ENCODE results near the gene DIP2B.

DIP2B gene

DNA sequence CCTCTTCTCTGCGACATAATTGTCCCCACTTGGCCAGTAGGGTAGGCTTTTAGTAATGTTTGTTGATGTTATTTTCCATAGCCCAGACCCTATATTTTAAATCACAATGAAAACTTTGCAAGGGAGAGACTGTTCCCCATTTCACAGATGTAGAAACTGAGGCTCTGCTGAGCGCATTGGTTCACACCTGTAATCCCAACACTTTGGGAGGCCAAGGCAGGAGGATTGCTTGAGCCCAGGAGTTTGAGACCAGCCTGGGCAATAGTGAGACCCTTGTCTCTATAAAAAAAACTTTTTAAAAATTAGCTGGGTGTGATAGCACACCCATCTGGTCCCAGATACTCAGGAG is 114.8 kb downstream of the DIP2B start:
- TF ChIP-seq, protein P1, sequence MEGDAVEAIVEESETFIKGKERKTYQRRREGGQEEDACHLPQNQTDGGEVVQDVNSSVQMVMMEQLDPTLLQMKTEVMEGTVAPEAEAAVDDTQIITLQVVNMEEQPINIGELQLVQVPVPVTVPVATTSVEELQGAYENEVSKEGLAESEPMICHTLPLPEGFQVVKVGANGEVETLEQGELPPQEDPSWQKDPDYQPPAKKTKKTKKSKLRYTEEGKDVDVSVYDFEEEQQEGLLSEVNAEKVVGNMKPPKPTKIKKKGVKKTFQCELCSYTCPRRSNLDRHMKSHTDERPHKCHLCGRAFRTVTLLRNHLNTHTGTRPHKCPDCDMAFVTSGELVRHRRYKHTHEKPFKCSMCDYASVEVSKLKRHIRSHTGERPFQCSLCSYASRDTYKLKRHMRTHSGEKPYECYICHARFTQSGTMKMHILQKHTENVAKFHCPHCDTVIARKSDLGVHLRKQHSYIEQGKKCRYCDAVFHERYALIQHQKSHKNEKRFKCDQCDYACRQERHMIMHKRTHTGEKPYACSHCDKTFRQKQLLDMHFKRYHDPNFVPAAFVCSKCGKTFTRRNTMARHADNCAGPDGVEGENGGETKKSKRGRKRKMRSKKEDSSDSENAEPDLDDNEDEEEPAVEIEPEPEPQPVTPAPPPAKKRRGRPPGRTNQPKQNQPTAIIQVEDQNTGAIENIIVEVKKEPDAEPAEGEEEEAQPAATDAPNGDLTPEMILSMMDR (conservative IDR thresholded peaks at IDR 0.05; ENCODE audit: low read depth, low read length) = no peak
- no peak overlapping the region for H3K9ac ChIP-seq
- no peaks in the 10 kb centered on the region for H3K27me3 ChIP-seq (ENCODE audit: insufficient read depth, low read depth)
- H3K36me3 ChIP-seq (ENCODE audit: insufficient read depth) = no peaks in the 10 kb centered on the region
- H3K79me2 ChIP-seq (ENCODE audit: insufficient read depth, low read depth) = no peaks in the 10 kb centered on the region; the same call in 1 of the 2 replicates
- H2AFZ ChIP-seq (ENCODE audit: low read depth) = no peak overlapping the region
- H3K4me3 ChIP-seq (IDR thresholded peaks at IDR 0.05; ENCODE audit: insufficient read depth, low read depth, low read length) = no peak overlapping the region
- no peaks in the 10 kb centered on the region for H3K4me1 ChIP-seq (ENCODE audit: low read depth, poor library complexity, severe bottlenecking)
- H4K20me1 ChIP-seq (ENCODE audit: insufficient read depth) = no peaks in the 10 kb centered on the region
- no peak overlapping the region for H3K27ac ChIP-seq
- no peak overlapping the region for H3K4me2 ChIP-seq

DNA sequence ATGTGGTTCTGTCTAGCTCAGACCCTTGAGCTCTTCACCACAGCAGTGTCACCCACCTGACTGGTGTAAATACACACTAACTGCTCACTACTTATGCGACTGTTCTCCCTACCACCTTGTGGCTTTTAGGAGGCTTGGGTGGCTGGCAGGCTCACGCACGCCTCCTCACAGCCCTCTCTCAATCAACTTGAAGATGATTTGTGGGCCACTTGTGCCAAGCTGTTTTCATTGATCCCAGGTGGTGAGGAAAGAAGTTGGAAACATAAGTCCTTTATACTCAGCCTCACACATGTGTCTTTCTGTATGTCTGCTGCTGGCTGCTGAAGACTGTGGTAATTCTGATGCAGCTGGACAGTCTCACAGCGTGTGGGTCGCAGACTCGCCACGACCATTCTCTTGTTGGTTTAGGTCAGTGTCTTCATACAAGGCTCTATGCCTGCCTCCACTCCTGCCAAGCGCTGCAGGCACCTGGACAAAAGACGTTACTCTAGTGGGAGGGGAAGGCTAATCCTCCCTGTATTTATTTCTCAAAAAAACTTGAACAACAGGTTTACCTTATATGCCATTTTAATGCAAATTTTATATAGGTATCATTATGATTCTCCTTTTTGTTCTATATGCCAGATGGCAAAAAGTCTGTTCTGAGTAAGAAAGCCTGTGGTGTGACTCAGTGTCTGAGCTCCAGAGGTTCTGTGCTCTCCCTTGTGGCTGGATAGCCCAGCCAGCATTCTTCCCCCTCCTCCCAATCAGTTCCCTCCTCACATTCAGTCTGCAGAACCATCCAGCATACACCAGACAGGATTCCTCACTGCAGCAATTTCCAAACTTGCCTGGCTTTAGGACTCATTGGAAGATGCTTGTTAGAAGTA is 115.6 kb downstream of the DIP2B start:
- Histone ChIP-seq H3K36me3 (ENCODE audit: insufficient read depth) (no peaks in the 10 kb centered on the region), H3K79me2 (ENCODE audit: insufficient read depth, low read depth) (no peaks in the 10 kb centered on the region; the same call in 1 of the 2 replicates), H2AFZ (ENCODE audit: low read depth) (no peak overlapping the region), H3K4me3 (IDR thresholded peaks at IDR 0.05; ENCODE audit: insufficient read depth, low read depth, low read length) (no peak overlapping the region), H3K9ac (no peak overlapping the region), H3K4me1 (ENCODE audit: low read depth, poor library complexity, severe bottlenecking) (no peaks in the 10 kb centered on the region), H3K4me2 (no peak overlapping the region), H3K27me3 (ENCODE audit: insufficient read depth, low read depth) (no peaks in the 10 kb centered on the region), H4K20me1 (ENCODE audit: insufficient read depth) (no peaks in the 10 kb centered on the region), H3K27ac (no peak overlapping the region)
- TF ChIP-seq, protein P1 (conservative IDR thresholded peaks at IDR 0.05; ENCODE audit: low read depth, low read length) = no peak

DNA sequence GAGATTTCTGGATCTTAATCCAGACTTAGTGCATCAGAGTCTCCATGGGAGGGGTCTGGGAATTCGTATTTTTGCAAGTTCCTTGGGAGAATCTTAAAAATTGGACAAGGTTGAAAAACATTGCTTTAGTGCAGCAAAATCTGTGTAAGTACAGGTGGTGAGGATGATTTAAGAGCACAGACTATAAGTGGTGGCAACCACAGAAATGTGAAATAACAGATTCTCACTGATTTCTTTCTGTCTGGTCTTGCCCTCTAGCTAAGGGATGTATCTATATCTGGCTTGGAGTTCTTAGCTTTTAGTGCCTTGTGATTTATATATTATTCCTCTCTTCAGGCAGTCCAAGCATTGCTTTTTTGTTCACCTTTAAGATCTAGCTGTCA is 116.2 kb downstream of the DIP2B start:
- Histone ChIP-seq H3K4me2 (no peak overlapping the region), H2AFZ (ENCODE audit: low read depth) (no peak overlapping the region), H3K27ac (no peak overlapping the region), H3K4me3 (IDR thresholded peaks at IDR 0.05; ENCODE audit: insufficient read depth, low read depth, low read length) (no peak overlapping the region), H3K27me3 (ENCODE audit: insufficient read depth, low read depth) (no peaks in the 10 kb centered on the region), H3K4me1 (ENCODE audit: low read depth, poor library complexity, severe bottlenecking) (no peaks in the 10 kb centered on the region), H3K9ac (no peak overlapping the region), H3K79me2 (ENCODE audit: insufficient read depth, low read depth) (no peaks in the 10 kb centered on the region; the same call in 1 of the 2 replicates), H3K36me3 (ENCODE audit: insufficient read depth) (no peaks in the 10 kb centered on the region), H4K20me1 (ENCODE audit: insufficient read depth) (no peaks in the 10 kb centered on the region)
- TF ChIP-seq, protein P1 (conservative IDR thresholded peaks at IDR 0.05; ENCODE audit: low read depth, low read length) = no peak

DNA sequence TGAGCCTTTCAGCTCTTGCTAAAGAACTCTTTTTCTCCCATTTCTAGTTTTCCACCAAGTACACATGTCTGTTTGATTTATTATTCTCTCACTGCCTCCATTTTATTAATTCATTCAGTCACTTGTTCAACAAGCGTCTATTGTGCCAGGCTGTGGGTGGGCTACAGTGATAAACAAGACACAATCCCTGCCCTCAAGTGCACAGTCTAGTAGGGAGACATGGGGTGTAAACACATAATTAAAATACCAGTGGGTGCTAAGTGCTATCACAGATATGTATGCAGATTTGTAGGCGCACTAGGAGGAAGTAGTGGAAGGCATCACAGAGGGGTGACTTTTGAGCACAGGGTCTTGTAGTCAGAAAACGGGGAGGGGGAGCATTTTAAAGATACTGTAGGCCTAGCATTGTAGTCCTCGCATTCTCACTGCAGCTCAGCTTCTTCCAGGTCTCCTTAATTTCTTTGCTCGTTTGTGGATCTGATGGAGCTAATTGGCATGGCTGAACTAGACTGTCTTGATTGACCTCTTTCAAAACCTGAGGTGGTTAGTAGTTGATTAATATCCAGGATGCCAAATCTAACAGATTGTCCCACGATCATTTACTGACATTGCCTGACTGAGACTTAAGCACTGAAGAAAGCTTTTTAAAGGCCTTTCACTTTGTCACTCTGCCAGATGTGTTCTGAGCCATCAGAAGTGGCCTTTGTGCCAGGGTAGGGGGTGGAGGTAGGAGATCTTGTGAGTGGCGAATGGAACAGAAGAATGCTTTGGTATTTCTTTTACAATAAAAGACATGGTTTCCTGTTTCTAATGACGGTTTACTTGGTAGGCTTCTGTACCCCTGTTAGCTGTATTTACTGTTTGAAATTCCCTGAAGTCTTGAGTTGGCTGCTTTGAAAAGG is 116.9 kb downstream of the DIP2B start:
- Histone ChIP-seq H3K36me3 (ENCODE audit: insufficient read depth) (no peaks in the 10 kb centered on the region), H3K4me1 (ENCODE audit: low read depth, poor library complexity, severe bottlenecking) (no peaks in the 10 kb centered on the region), H3K9ac (no peak overlapping the region), H2AFZ (ENCODE audit: low read depth) (no peak overlapping the region), H3K79me2 (ENCODE audit: insufficient read depth, low read depth) (no peaks in the 10 kb centered on the region; the same call in 1 of the 2 replicates), H3K4me3 (IDR thresholded peaks at IDR 0.05; ENCODE audit: insufficient read depth, low read depth, low read length) (no peak overlapping the region), H4K20me1 (ENCODE audit: insufficient read depth) (no peaks in the 10 kb centered on the region), H3K4me2 (no peak overlapping the region), H3K27ac (no peak overlapping the region), H3K27me3 (ENCODE audit: insufficient read depth, low read depth) (no peaks in the 10 kb centered on the region)
- TF ChIP-seq, protein P1 (conservative IDR thresholded peaks at IDR 0.05; ENCODE audit: low read depth, low read length) = no peak

Data from KMS-11 (cell line).